ENCODE results near the gene CA12. TPM values are rescaled to one million over a fixed set of nuclear protein-coding genes. Genes with fewer than 3 reads are reported as not detected.
A peak's percentile ranks its signal among the peaks of the same experiment; 100 is the strongest.
"Not testable (repeated sequence)": the region's sequence is repeated elsewhere in the genome, so short reads cannot be mapped to it uniquely, and the experiment has no call there.

Gene CA12
- total RNA-seq (2014; rRNA removed; shearing (Covaris generic)), result 29.6 and 33.0 TPM in 2 replicates
- polyA plus RNA-seq (2014; cell fraction: nucleus; rRNA removed), result 72.5 and 90.5 TPM in 2 replicates

- peak; percentile 40 for DNase-seq (ENCODE audit: extremely low read depth, low read depth)
These were observed at the start of gene CA12 for GRCh38 chr15:63381301-63382204. CA12 (minus strand) TSS chr15:63381846; CDS start chr15:63381720, 126 bp downstream.

- no peak for DNase-seq (ENCODE audit: extremely low read depth, low read depth)
These were observed 49.3 kb upstream of the CA12 start for GRCh38 chr15:63430766-63431451.

- no peak for DNase-seq (ENCODE audit: extremely low read depth, low read depth)
These were observed 44.9 kb upstream of the CA12 start for GRCh38 chr15:63426552-63426951.

- DNase-seq (ENCODE audit: extremely low read depth, low read depth), result no peak
These were observed 43.9 kb upstream of the CA12 start for GRCh38 chr15:63425426-63425985.

- no peak for DNase-seq (ENCODE audit: extremely low read depth, low read depth)
These were observed 41.4 kb upstream of the CA12 start for GRCh38 chr15:63422891-63423590.

- DNase-seq (ENCODE audit: extremely low read depth, low read depth), result no peak
These were observed 39.8 kb upstream of the CA12 start for GRCh38 chr15:63421433-63421832.

GRCh38 chr15:63420333-63420747 is 38.7 kb upstream of the CA12 start:
- peak; percentile 38 for DNase-seq (ENCODE audit: extremely low read depth, low read depth)

GRCh38 chr15:63418811-63419210 is 37.2 kb upstream of the CA12 start:
- DNase-seq (ENCODE audit: extremely low read depth, low read depth), result no peak

- no peak for DNase-seq (ENCODE audit: extremely low read depth, low read depth)
These were observed 36.1 kb upstream of the CA12 start for GRCh38 chr15:63417721-63418120.

- DNase-seq (ENCODE audit: extremely low read depth, low read depth), result not testable (repeated sequence)
These were observed 35.6 kb upstream of the CA12 start for GRCh38 chr15:63417274-63417673.

GRCh38 chr15:63414474-63415120 is 33.0 kb upstream of the CA12 start:
- no peak for DNase-seq (ENCODE audit: extremely low read depth, low read depth)

- no peak for DNase-seq (ENCODE audit: extremely low read depth, low read depth)
These were observed 30.9 kb upstream of the CA12 start for GRCh38 chr15:63412551-63412950.

- DNase-seq (ENCODE audit: extremely low read depth, low read depth), result no peak
These were observed 30.2 kb upstream of the CA12 start for GRCh38 chr15:63411866-63412265.

- DNase-seq (ENCODE audit: extremely low read depth, low read depth), result no peak
These were observed 27.5 kb upstream of the CA12 start for GRCh38 chr15:63409179-63409578.

- DNase-seq (ENCODE audit: extremely low read depth, low read depth), result no peak
These were observed 26.9 kb upstream of the CA12 start for GRCh38 chr15:63408524-63408923.

GRCh38 chr15:63407612-63408011 is 26.0 kb upstream of the CA12 start:
- DNase-seq (ENCODE audit: extremely low read depth, low read depth), result no peak

GRCh38 chr15:63405683-63406390 is 24.2 kb upstream of the CA12 start:
- DNase-seq (ENCODE audit: extremely low read depth, low read depth), result no peak

- no peak for DNase-seq (ENCODE audit: extremely low read depth, low read depth)
These were observed 23.5 kb upstream of the CA12 start for GRCh38 chr15:63405159-63405558.

GRCh38 chr15:63403254-63403945 is 21.8 kb upstream of the CA12 start:
- no peak for DNase-seq (ENCODE audit: extremely low read depth, low read depth)

Data from NCI-H460 (cell line).